Astrocyte (in vitro differentiated cells and primary cell): Measurements from ENCODE around the gene APOL1. TPM values are rescaled to one million over a fixed set of nuclear protein-coding genes. Genes with fewer than 3 reads are reported as not detected.

Experiments
- DNase-seq: peaks from one replicate; pipeline ENCODE4 v3.0.0-alpha.2; 2010; ENCODE audit warnings: low read depth
- FAIRE-seq: peaks from 2 replicates; lab custom pipeline; 2011; peaks lifted over from hg19 to GRCh38; lab: Jason Lieb, UNC
- H2AFZ ChIP-seq: 2 replicates; pipeline ENCODE4 v1.6.0; 2012; ENCODE audit warnings: low read depth, low read length, inconsistent platforms
- H3K27ac ChIP-seq: 2 replicates; pipeline ENCODE4 v1.5.1; 2011; ENCODE audit warnings: low read depth, low read length, inconsistent platforms
- H3K27me3 ChIP-seq: 2 replicates; pipeline ENCODE4 v1.6.0; 2011; ENCODE audit warnings: low read length, inconsistent platforms; ENCODE audit not compliant: insufficient read depth
- H3K36me3 ChIP-seq: 2 replicates; pipeline ENCODE4 v1.5.1; 2011; ENCODE audit warnings: low read length, inconsistent platforms; ENCODE audit not compliant: insufficient read depth
- H3K4me1 ChIP-seq: 2 replicates; pipeline ENCODE4 v1.5.1; 2011; ENCODE audit warnings: low read length, inconsistent platforms; ENCODE audit not compliant: insufficient read depth
- H3K4me2 ChIP-seq: 2 replicates; pipeline ENCODE4 v1.6.0; 2012; ENCODE audit warnings: low read length, inconsistent platforms
- H3K4me3 ChIP-seq: 2 replicates; pipeline ENCODE4 v1.5.1; 2011; ENCODE audit warnings: low read depth, mild to moderate bottlenecking, low read length, inconsistent platforms; ENCODE audit not compliant: insufficient read depth
- H3K79me2 ChIP-seq: 2 replicates; pipeline ENCODE4 v1.6.0; 2012; ENCODE audit warnings: mild to moderate bottlenecking, low read length, inconsistent platforms; ENCODE audit not compliant: insufficient read depth
- H3K9ac ChIP-seq: 2 replicates; pipeline ENCODE4 v1.6.0; 2012; ENCODE audit warnings: mild to moderate bottlenecking, low read length, inconsistent platforms
- H3K9me3 ChIP-seq: 2 replicates; pipeline ENCODE4 v1.5.1; 2012; ENCODE audit warnings: low read depth, mild to moderate bottlenecking, low read length, inconsistent platforms; ENCODE audit not compliant: insufficient read depth
- H4K20me1 ChIP-seq: 2 replicates; pipeline ENCODE4 v1.6.0; 2012; ENCODE audit warnings: low read length, inconsistent platforms; ENCODE audit not compliant: insufficient read depth
- H3K27ac Mint-ChIP-seq: one replicate; pipeline ENCODE4 v1.8.0; 2021; ENCODE audit warnings: mild to moderate bottlenecking, mixed read lengths; ENCODE audit not compliant: unreplicated experiment
- H3K27me3 Mint-ChIP-seq: one replicate; pipeline ENCODE4 v1.8.0; 2021; ENCODE audit warnings: low read depth, mixed read lengths; ENCODE audit not compliant: unreplicated experiment
- H3K36me3 Mint-ChIP-seq: one replicate; pipeline ENCODE4 v1.8.0; 2021; ENCODE audit warnings: low read depth, mixed read lengths; ENCODE audit not compliant: unreplicated experiment
- H3K4me1 Mint-ChIP-seq: one replicate; pipeline ENCODE4 v1.8.0; 2021; ENCODE audit warnings: low read depth, mixed read lengths; ENCODE audit not compliant: unreplicated experiment
- H3K4me3 Mint-ChIP-seq: one replicate; pipeline ENCODE4 v1.8.0; 2021; ENCODE audit warnings: mild to moderate bottlenecking, moderate library complexity, mixed read lengths; ENCODE audit not compliant: unreplicated experiment
- H3K9me3 Mint-ChIP-seq: one replicate; pipeline ENCODE4 v1.8.0; 2021; ENCODE audit warnings: mild to moderate bottlenecking, mixed read lengths; ENCODE audit not compliant: unreplicated experiment
- EZH2 ChIP-seq: IDR thresholded peaks from 2 replicates; pipeline ENCODE4 v1.6.1; 2012; ENCODE audit warnings: mild to moderate bottlenecking, low read length, inconsistent platforms; ENCODE audit not compliant: insufficient read depth
- total RNA-seq: library from RNA; stranded (reverse); gene quantifications from 2 replicates; pipeline ENCODE4 v1.2.1, GENCODE V29; 2021
- TF ChIP-seq, protein P1 (sequence below): IDR thresholded peaks from 2 replicates; pipeline ENCODE4 v1.5.1; 2011; ENCODE audit warnings: low read depth, mild to moderate bottlenecking, inconsistent platforms, low read length, moderate library complexity; ENCODE audit not compliant: insufficient read depth

Gene APOL1
- total RNA-seq, 1 donor from 2014 or later, result 3.9 TPM

DNA sequence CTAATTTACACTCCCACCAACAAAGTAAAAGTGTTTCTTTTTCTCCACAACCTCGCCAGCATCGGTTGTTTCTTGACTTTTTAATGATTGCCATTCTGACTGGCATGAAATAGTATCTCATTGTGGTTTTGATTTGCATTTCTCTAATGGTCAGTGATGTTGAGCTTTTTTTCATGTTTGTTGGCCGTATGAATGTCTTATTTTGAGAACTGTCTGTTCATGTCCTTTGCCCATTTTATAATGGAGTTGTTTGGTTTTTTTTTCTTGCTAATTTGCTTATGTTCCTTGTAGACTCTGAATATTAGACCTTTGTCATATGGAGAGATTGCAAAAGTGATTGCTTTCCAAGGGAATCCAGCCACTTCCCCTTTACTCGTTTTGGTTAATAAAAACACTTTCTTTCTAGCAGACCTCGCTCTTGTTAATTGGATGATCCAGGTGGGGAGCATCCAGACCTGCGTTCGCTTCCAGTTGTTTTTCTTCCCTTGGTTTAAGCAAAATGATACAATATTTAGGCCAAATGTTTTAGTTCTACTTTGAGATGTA, 34.2 kb upstream of the APOL1 start:
- H3K4me1 ChIP-seq, result no peaks in the 10 kb centered on the region
- no peak overlapping the region for H3K4me2 ChIP-seq
- no peaks in the 10 kb centered on the region for H3K79me2 ChIP-seq
- no peak overlapping the region for H3K4me3 ChIP-seq
- Mint-ChIP-seq H3K4me1 (peaks cover 9% of the 10 kb centered on the region), H3K9me3 (no peaks in the 10 kb centered on the region), H3K36me3 (no peaks in the 10 kb centered on the region), H3K27ac (no peak overlapping the region), H3K27me3 (peaks cover 33% of the 10 kb centered on the region), H3K4me3 (no peak overlapping the region)
- H3K36me3 ChIP-seq, result no peaks in the 10 kb centered on the region
- no peak overlapping the region for H2AFZ ChIP-seq
- H4K20me1 ChIP-seq, result no peaks in the 10 kb centered on the region
- H3K27me3 ChIP-seq, result peaks cover 39% of the 10 kb centered on the region
- H3K27ac ChIP-seq, result no peak overlapping the region
- no peaks in the 10 kb centered on the region for H3K9me3 ChIP-seq
- no peak overlapping the region for H3K9ac ChIP-seq
- DNase-seq (no peak), FAIRE-seq (no peak)
- TF ChIP-seq, protein P1, sequence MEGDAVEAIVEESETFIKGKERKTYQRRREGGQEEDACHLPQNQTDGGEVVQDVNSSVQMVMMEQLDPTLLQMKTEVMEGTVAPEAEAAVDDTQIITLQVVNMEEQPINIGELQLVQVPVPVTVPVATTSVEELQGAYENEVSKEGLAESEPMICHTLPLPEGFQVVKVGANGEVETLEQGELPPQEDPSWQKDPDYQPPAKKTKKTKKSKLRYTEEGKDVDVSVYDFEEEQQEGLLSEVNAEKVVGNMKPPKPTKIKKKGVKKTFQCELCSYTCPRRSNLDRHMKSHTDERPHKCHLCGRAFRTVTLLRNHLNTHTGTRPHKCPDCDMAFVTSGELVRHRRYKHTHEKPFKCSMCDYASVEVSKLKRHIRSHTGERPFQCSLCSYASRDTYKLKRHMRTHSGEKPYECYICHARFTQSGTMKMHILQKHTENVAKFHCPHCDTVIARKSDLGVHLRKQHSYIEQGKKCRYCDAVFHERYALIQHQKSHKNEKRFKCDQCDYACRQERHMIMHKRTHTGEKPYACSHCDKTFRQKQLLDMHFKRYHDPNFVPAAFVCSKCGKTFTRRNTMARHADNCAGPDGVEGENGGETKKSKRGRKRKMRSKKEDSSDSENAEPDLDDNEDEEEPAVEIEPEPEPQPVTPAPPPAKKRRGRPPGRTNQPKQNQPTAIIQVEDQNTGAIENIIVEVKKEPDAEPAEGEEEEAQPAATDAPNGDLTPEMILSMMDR, result no peak
- TF ChIP-seq EZH2, result no peak

DNA sequence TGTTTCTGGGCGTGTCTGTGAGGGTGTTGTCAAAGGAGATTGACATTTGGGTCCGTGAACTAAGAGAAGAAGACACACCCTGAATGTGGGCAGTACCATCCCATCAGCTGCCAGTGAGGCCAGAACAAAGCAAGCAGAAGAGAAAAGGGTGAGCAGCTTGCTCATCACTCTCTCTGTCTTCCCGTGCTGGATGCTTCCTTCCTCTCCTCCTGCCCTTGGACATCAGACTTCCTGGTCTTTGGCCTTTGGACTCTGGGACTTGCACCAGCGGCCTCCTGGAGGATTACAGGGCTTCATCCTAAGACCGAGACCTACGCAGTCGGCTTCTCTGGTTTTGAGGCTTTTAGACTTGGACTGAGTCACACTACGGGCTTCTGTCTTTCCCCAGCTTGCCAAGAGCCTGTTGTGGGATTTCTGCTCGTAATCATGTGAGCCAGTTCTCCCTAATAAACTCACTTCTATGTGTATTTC, 32.4 kb upstream of the APOL1 start:
- DNase-seq (peak; percentile 52), FAIRE-seq (no peak)
- Mint-ChIP-seq H3K4me3 (no peak overlapping the region), H3K36me3 (peaks cover 2% of the 10 kb centered on the region), H3K4me1 (peaks cover 14% of the 10 kb centered on the region), H3K9me3 (no peaks in the 10 kb centered on the region), H3K27me3 (peaks cover 21% of the 10 kb centered on the region), H3K27ac (no peak overlapping the region)
- H3K27ac ChIP-seq, result no peak overlapping the region
- H4K20me1 ChIP-seq, result no peaks in the 10 kb centered on the region
- peak overlapping the region; percentile 24 for H2AFZ ChIP-seq
- peak overlapping the region; percentile 21 for H3K4me2 ChIP-seq
- H3K36me3 ChIP-seq, result no peaks in the 10 kb centered on the region
- no peak overlapping the region for H3K9ac ChIP-seq
- H3K79me2 ChIP-seq, result no peaks in the 10 kb centered on the region
- no peaks in the 10 kb centered on the region for H3K4me1 ChIP-seq
- peaks cover 31% of the 10 kb centered on the region for H3K27me3 ChIP-seq
- no peak for TF ChIP-seq EZH2
- TF ChIP-seq, protein P1, result no peak
- no peaks in the 10 kb centered on the region for H3K9me3 ChIP-seq
- no peak overlapping the region for H3K4me3 ChIP-seq
